Mesenteric fat pad (tissue), 1 donor: Measurements from ENCODE around the gene ZFP1. TPM values are rescaled to one million over a fixed set of nuclear protein-coding genes. Genes with fewer than 3 reads are reported as not detected.

ENCODE experiments used
- DNase-seq: peaks from one replicate; pipeline ENCODE4 v3.0.0-alpha.2; 2020; ENCODE audit warnings: low spot score
- long read RNA-seq: library from polyadenylated mRNA; unstranded; transcript quantifications from one replicate; pipeline ENCODE4 v2.0.0, GENCODE V29; 2020
- total RNA-seq: library from RNA; stranded (reverse); fragmentation: NEBNext Ultra II Directional; extraction: Animal tissue kit (Norgen Biotek cat#: 25700); gene quantifications from one replicate; pipeline ENCODE4 v1.2.1, GENCODE V29; 2021
- donor health status: DM: yes; HTN: yes; CAD: no.

Gene ZFP1
- total RNA-seq, result 6.2 TPM
- long read RNA-seq, partial matches to known transcripts, result 0 of 4 reads
- long read RNA-seq, other reads (novel, unspliced or antisense), result 1 of 4 reads

DNA sequence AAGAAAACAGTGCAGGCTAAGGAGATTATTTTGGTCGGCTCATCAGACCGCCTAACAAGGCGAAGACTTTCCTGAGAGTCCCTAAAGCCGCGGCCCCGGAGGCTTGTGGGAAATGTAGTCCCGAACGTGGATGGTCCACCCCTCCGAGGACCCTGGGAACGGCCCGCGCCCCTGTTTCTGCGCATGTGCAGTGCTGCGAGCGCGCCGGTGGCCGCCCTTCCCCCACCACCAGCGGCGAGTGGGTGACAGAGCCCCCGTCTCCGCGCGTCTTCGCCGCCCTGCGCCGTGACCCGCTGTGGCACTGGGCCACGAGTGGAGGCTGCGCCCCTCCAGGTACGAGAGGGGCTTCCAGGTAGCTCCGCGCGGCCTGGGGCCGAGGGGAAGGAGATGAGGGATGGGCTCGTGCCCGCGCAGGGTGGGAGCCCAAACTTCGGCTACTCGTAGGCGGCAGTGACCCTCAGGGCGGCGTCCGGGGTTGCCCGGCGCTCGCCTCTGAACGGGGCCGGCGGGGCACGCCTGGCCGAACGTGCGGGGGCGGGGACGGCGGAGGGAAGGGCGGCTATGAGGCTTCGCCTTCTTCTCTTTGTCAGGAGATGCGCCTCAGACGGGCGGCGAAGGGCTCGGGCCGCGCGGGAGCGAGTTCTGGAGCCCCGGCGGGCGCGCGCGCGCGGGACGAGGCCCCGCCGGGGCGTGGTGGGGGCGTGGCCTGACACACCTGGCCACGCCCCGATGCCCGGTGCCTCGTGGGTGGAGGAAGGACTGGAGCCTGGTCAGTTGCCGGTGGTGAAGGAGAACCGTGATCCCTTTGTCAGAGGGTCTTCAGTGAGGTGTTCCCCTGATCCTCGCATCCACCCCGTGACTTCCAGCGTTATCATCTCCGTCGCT, at the start of gene ZFP1:
TSS of gene ZFP1 (plus strand) at position 214 of the 885 bp plus-strand sequence. CDS start 4,428 bp downstream, outside the sequence.
- peak; percentile 97 for DNase-seq

DNA sequence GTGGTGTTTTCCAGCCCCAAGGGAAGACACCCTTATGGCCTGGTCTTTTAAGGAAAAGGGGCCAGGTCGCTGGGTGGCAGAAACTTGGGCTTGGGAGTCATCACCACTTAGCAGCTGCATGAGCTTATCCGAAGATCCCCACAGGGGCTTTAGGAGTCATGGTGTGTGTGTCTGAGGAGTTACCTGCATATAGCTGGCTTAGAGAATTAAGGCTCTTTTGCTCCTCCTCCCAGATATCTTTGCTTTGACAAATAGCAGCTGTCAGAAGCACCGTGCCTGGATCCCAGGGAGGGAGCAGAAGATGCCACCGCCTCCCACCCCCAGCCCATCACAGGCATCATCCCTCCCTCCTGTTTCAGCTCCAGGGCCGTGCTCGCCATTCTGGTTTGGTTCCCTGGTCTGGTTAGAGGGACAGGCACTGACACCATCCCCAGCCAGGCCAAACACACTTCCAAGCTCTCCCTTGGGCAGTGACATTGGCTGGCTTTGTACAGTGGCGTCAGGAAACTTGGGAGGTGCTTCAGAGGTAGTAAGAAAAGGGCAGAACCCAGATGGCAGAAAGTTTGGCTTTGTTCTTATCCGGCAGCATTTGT, 49.2 kb upstream of the ZFP1 start:
- no peak for DNase-seq

DNA sequence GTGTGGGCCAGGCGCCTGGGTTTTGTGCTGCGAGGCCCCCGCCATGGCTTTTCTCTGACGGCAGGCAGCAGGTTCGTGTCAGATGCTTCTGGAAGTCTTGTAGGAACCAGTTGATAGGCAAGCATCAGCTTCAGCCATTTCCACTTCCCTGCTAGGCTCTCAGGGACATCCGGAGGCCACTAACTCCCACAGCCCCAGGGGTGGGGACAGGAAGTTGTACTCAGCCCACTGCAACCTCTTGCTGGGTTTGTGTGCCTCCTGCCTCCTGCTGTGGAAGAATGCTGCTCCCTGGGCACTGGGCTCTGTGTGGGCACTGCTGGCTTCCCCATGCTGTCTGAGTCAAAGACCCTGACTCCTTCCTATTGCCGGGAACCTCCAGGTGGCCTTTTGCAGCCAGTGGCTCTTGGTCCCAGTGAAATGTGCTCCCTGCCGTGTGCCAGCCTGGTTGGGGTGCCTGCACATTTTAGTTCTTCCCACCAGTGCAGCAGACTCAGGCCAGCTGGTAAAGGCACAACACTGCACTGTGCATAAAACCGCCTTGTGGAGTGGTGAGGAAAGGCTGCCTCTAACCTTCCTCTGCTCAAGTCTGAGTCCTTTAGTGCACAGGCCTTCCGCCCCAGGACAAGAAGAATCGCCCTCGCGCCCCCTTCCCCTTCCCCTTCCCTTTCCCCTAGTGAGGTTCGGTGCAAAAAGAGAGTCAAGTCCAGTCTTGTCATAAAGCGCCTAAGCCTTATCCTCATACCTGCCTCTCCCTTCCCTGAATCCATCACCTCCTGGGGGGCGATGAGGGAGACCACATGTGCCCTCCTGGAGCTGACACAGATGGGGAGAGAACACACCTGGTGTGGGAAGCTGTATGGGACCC, 48.4 kb upstream of the ZFP1 start:
- peak; percentile 84 for DNase-seq

DNA sequence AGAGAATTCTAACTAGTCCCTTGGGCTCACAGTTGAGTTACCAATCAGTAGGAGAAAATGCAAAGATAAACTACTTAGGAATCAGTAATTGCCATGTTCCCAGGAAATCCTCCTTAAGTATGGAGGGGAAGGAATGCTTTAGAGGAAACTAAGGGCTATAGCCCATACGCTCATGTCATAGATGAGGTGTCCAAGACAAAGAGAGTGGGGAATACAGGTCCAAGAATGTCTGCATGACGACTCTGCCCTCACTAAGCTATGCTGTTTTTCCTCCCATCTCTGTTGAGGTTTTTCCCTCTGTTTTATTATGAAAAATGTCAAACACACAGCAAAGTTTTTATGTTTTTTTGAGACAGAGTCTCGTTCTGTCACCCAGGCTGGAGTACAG, 47.7 kb upstream of the ZFP1 start:
- no peak for DNase-seq

DNA sequence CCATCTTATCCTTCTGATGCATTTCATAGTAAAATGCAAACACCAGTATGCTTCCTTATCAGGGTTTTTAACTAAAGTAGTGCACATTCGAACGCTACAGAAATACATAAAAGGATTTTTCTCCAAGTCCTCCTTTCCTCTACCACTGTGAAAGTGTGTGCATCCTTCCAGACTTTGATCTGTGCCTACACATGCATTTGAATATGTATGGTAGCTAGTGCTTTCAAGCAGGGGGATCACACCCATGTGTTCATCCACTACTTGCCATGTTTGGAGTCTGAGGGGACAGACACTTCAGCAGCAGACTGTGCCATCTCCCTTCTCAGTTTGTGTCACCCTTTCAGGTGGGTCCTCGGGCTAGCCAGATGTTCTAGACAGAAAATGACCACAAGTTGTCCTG, 46.7 kb upstream of the ZFP1 start:
- DNase-seq, result peak; percentile 24

DNA sequence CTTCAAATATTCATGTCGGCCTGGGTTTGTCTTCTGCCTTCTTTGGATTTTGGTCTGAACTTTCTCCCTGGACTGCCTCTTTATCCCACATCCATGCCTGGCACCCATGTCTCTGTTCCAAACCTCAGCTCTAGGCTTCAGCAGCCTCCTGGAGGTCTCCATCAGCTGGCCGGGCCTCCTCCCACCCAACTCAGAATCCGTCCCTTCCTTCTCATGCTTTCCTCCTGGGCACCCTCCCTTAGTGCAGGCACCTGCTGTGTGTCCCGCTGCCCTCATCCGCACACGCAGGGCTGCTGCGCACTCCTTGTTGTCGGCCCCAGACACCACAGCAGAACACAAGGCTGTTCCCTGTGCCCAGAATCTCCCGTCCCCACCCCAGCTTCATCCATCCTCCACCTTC, 45.7 kb upstream of the ZFP1 start:
- DNase-seq, result peak; percentile 84

DNA sequence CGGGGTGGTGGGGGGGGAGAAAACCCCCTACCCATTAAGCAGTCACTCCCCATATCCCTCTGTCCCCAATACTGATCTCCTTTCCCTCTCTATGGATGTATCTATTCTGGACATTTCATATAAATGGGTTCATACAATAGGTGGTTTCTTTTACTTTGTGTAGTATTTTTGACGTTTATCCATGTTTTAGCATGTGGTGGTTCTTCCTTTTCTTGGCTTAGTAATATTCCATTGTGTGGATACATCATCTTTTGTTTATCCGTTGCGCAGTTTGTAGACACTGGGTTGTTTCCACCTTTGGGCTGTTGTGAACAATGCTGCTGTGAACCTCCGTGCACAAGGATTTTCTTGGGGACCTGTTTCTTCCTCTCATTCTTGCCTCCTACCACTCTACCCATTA, 44.3 kb upstream of the ZFP1 start:
- no peak for DNase-seq

DNA sequence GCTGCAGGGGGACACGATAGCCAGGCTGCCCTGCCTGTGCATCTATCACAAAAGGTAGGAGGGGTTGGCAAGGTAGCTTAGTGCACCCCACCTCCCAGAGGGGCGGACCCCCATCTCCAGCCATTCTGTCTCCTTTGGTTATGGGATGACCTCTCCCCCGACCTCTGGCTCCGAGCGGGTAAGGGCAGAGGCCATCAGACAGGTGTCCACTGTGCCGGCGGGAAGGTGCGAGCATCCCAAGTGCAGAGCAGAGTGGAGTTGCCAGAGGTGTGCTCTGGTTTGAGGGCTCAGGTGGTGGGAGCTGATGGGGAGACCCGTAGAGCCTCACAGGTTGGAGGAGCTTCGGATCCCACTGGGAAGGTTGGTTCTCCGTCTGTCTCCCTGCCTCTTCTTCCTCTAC, 43.5 kb upstream of the ZFP1 start:
- no peak for DNase-seq

DNA sequence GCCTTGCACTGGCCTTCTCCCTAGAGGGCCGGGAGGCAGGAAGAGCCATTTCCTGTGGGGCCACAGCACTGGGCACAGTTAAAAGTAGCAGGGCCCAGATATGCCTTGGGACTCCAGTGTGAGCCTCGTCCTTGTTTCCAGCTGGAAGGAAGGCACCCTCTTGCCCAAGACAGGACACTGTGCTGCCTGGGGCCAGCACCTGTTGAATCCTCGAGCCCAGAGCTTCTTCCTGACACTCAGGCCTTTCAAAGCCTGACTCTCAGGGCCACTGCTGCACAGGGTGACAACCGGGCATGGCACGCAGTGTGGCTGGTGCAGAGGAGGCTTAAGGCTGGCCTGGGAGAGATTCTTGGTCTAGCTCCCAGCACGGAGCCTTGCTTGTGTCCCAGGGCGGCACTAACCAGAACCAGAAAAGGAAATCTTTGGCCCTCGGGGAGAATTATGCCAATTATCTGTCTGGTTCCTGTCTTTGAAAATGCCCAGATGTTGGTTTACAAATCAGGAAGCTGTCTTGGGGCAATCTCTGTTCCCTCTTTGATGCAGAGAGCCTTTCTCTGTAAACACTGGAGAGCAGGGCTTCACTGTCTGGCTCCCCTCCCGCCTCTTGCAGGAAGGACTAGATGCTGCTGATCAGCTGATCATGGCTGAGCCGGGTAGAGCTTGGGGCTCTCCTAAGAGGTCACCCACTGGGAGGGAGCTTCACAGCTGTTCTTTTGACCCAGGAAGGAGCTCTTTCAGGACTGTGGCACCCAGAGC, 42.8 kb upstream of the ZFP1 start:
- DNase-seq, result no peak

DNA sequence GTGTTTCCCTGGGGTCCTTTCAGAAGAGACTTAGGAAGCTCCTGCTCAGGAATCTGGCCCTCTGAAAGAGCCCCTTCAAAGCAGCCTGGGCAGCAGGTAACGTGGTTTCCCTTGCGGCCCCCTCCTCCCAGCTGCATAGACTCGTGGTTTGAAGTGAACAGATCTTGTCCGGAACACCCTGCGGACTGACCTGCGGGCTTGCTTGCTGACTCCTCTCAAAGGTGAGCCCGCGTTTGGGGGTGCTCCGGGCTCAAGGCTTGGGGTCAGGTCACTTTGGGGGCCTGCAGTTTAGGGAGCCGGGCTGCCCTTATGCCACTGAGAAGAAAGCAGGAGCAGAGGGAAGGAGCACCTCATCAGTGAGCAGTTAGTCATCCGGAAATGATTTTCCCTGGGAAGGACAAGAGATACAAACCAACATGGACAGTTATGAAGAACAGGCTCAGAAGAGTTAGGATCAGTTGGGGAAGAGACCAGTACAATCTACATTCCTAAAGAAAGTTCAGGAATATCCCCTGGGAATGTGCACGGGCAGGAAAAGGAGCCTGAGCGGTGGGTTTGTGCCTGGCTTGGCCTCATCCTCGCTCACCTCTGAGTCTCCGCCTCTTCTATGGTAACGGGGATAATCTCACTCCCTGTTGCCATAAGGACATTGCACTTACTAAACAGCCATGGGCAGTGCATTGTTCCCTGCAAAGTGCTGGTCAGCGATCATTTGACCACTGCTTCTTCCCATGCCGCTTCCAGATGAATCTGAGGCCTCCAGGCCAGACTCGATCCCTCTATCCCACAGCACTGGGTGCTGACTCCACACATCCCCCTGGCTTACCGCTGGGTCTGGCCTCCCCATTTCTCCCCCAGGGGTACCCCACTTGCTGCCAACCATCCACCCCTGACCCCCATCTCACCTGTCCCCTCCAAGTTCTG, 41.7 kb upstream of the ZFP1 start:
- DNase-seq, result no peak

DNA sequence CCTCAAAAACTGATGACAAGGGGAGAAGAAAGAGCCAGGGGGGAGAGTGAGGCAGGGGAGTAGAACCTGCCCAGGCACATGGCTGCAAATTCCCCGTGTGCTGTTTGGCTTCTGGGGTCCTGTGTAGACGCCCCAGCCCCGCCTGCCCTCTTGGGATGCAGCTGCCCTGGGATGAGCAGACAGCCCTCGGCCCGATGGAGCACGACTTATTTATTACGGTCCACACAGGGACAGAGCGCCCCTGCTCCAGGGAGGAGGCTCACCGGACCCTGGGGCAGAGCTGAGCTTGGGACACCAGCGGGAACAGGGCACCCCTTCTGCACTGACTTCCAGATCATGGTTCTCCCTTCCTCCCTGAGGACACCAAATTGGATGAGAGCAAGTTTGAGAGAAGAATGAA, 40.8 kb upstream of the ZFP1 start:
- no peak for DNase-seq

DNA sequence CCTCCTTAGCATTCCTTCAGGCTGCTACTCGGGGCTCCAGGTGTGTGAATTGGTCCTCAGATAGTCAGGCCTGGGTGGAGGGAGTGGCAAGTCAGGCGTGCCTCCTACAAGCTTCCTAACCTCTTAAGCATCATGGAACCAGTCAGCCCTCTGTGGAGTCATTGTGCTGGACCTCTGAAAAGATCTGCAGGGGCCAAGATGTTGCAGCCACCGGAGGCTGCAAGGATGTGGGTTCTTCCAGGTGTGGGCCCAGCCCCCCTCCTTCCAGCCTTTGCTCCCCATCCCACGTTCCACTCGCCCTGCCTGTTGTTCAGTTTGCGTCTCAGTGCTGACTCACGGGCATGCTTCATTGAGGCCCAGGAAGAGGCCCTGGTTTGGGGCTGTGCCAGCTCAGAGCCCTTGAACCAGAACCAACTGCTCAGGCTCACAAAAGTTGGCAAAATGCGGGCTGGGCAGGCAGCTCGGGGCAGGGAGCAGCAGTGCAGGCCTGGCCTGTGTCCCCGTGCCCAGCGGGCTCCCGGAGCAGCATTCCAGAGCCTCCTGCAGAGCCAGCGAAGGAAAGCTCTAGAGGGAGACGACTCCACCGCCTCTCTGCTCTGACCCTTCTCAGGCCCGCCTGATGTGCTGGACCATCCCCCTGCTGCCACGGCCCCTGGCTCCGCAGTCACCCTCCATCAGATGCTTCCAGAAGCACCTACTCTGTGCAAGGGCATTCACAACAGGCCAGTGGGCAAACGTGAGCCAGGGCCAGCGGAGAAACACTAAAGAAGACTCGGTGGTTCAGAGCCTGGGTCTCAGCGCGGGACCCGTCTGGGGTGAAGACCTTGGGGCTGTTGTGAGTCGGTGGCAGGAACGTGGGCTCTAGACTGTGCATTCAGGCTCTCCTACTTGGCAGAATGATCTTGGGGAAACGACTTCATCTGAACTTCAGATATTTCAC, 39.3 kb upstream of the ZFP1 start:
- no peak for DNase-seq

DNA sequence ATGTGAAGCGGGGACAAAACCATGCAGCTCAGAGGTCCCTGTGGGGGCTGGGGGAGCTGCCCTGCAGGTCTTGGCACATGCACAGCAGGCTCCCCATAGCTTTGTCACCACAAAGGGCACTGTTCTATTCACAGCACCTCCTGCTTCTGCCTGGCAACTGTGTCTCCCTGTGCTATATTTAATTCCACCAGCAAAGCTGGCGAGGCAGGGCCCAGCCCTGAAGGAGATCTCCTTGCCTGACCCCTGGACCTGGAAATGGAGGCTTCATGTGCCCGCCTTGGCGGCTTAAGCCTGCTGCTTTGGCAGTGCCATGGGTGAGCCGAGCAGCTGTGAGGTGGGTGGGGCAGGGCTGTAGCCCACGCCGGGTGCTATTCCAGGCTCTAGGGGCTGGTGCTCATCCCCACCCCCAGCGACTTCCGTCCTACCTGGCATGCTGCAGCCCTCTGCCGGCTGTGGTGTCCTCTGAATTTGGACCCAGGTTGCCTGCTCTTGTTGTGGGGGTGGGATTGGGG, 38.5 kb upstream of the ZFP1 start:
- no peak for DNase-seq

DNA sequence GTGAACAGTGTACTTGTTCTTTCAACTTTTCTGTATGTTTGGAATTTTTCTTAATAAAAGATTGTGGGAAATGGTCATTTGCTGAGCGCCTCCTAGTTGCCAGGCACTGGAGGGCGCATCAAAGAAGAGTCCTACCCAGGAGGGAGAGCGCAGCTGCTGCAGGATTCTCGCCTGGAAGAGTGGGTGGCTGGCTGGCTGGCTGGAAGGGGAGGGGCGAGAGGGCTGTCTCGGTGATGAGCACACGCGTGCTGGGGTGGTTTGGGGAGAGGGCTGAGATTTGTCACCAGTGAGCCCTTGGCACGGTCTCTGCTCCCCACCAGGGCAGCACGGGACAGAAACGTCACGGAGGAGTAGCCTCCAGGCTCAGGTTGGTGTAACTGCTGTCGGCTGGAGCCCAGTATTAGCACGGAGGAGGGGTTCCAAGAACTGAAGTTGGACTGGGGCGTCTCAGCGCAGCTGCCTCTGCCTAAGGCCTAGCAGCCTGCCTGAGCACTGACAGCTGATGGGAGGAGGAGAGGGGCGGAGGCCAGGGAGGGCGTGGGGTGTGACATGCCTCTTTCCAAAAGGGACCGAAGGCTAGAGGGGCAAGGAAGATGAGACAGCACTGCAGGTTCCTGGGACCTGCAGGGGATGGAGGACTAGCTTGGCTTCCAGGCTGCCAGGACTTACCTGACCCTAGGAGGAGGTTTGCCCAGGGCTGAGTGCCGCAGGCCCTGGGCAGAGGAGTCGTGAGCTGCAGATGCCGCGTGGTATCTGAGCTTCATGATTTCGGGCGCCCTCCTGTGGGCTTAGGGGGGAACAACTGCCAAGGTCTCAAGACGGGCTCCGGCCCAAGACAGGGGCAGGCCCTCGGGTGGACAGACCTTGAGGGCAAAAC, 37.4 kb upstream of the ZFP1 start:
- peak; percentile 95 for DNase-seq

DNA sequence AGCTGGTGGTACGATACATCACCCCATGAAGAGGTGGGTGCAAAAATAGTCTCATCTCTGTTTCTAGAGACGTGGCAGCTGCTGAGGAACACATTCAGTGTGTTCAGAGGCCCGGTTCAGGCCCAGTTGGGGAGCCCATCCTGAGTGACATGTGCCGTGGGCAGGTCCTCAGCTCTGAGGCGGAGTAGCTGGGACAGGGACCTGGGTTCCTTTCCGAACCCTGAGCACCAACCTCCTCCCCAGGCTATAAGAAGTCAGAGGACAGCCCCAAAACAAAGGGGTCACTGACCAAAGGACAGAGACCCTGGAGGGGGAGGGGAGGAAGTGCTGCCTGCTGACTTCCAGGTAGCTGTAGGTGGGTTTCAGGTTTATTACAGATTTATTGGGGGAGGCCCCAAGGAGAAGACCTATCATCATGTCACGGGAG, 36.8 kb upstream of the ZFP1 start:
- DNase-seq, result no peak

DNA sequence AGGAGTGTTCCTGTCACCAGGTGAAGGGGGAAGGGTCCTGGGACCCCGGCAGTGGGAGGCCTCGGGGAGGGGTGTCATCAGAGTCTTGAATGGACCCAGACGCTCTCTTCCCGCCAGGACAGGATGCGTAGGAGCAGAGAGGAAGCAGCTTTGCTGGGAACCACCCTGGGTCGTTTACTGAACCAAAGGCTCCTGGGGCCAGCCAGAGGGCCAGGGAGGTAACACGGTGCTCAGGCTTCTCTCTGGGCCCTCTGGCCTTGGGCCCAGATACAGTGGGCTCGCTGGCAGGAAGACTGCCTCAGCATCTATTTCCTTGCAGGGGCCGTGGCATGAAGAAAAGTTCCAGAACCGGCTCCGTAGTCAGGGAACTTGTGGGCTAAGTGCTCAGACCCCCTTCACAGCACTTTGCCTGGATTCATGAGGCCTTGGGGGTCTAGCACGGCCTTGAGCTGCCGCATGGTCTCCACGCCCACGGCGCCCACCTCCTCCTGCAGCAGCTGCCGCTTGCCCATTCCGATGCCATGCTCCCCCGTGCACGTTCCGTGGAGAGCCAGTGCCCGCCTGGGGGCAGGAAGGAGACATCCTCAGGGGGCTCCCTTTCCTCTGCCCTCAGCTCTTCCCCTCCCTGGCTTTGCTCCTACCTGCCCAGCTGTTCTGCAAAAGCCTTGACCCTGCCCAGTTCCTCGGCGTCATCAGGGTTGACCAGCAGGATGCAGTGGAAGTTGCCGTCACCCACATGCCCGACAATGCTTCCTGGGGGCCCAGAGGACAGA, 36.2 kb upstream of the ZFP1 start:
- DNase-seq, result no peak
